ENCODE measurements around the gene PIGR. TPM values are rescaled to one million over a fixed set of nuclear protein-coding genes. Genes with fewer than 3 reads are reported as not detected.
A peak's percentile ranks its signal among the peaks of the same experiment; 100 is the strongest.

PIGR gene
- total and polyA plus RNA-seq, 9 of the 15 experiments (the other 6 are each of a cell fraction or from before 2014, with no cell fraction given): 0.01 to 1.5 (median 0.03) TPM; not detected in 4

DNA sequence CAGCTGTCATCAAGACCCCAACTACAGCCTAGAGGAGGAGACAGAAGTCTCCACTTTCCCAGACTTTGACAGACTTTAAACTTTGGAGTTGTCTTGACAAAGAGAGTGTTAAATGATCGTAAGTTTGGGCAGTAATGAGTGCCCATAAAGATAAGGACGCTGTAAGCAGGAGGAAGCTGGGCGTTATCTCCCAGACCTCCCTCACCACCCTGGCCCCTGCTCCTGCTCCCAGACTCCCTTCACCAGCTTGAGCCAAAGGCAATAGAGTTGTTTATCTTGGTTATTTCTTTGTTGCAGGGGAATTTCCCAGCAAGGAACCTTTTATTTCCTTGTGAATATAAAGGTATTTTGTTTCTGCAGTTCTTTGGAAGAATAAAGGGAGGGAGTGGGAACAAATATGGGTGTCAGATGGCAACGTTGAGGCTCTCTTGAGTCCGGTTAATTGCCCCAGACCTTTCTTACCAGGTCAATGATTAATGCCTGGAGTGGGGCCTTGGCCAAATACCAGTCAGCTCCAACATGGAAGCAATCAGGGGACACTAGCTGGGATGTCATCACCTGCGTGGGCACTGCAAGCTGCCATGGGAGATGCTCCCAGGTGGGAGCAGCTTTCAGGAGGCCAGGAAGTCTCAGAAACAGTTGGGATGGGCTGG is 4.4 kb downstream of the PIGR start (continued):
- TF ChIP-seq ZNF175 (CRISPR knock-in tag; IDR thresholded peaks at IDR 0.05; ENCODE audit: low read depth): no peak
- TF ChIP-seq, protein P1, sequence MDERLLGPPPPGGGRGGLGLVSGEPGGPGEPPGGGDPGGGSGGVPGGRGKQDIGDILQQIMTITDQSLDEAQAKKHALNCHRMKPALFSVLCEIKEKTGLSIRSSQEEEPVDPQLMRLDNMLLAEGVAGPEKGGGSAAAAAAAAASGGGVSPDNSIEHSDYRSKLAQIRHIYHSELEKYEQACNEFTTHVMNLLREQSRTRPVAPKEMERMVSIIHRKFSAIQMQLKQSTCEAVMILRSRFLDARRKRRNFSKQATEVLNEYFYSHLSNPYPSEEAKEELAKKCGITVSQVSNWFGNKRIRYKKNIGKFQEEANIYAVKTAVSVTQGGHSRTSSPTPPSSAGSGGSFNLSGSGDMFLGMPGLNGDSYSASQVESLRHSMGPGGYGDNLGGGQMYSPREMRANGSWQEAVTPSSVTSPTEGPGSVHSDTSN (CRISPR knock-in tag; IDR thresholded peaks at IDR 0.05; ENCODE audit: low read depth): no peak
- TF ChIP-seq, protein P1 (tag; conservative IDR thresholded peaks at IDR 0.05; ENCODE audit: low read depth): 0 out of 2 replicates have a peak, but pooled peaks have one; percentile 6
- no peak for TF ChIP-seq MYC (IDR thresholded peaks at IDR 0.05; ENCODE audit: low read depth, low read length)
- TF ChIP-seq MYC (CRISPR knock-in tag; IDR thresholded peaks at IDR 0.05; ENCODE audit: borderline replicate concordance, low read depth): no peak
- TF ChIP-seq CBFA2T3 (IDR thresholded peaks at IDR 0.05): peak; percentile 75
- no peak for TF ChIP-seq ZNF263 (CRISPR knock-in tag; IDR thresholded peaks at IDR 0.05; ENCODE audit: borderline replicate concordance)
- TF ChIP-seq ZNF232 (CRISPR knock-in tag; IDR thresholded peaks at IDR 0.05): no peak
- no peak for TF ChIP-seq ZFX (CRISPR knock-in tag; IDR thresholded peaks at IDR 0.05)
- TF ChIP-seq KAT7 (CRISPR knock-in tag; IDR thresholded peaks at IDR 0.05; ENCODE audit: borderline replicate concordance): no peak
- TF ChIP-seq RFX5 (IDR thresholded peaks at IDR 0.05; ENCODE audit: low read depth, low read length): no peak
- no peak for TF ChIP-seq DMBX1 (CRISPR knock-in tag; IDR thresholded peaks at IDR 0.05; ENCODE audit: borderline replicate concordance)
- TF ChIP-seq FUS (optimal IDR thresholded peaks at IDR 0.05; ENCODE audit: low read depth, low read length): no peak
- no peak for TF ChIP-seq HINFP (tag; conservative IDR thresholded peaks at IDR 0.05; ENCODE audit: low read depth)
- TF ChIP-seq LEF1 (IDR thresholded peaks at IDR 0.05): no peak
- TF ChIP-seq ZNF133 (CRISPR knock-in tag; IDR thresholded peaks at IDR 0.05): no peak
- TF ChIP-seq ZNF79 (CRISPR knock-in tag; IDR thresholded peaks at IDR 0.05; ENCODE audit: low read depth): no peak
- no peak for TF ChIP-seq TARDBP (IDR thresholded peaks at IDR 0.05)
- TF ChIP-seq, protein P2, sequence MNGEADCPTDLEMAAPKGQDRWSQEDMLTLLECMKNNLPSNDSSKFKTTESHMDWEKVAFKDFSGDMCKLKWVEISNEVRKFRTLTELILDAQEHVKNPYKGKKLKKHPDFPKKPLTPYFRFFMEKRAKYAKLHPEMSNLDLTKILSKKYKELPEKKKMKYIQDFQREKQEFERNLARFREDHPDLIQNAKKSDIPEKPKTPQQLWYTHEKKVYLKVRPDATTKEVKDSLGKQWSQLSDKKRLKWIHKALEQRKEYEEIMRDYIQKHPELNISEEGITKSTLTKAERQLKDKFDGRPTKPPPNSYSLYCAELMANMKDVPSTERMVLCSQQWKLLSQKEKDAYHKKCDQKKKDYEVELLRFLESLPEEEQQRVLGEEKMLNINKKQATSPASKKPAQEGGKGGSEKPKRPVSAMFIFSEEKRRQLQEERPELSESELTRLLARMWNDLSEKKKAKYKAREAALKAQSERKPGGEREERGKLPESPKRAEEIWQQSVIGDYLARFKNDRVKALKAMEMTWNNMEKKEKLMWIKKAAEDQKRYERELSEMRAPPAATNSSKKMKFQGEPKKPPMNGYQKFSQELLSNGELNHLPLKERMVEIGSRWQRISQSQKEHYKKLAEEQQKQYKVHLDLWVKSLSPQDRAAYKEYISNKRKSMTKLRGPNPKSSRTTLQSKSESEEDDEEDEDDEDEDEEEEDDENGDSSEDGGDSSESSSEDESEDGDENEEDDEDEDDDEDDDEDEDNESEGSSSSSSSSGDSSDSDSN (IDR thresholded peaks at IDR 0.05; ENCODE audit: borderline replicate concordance in 1 of 2, low read depth in 2 of 2, low read length in 2 of 2): peak in 1 of 2 experiments; percentile 94; a peak in 3 of 4 replicates
- TF ChIP-seq YY1 (IDR thresholded peaks at IDR 0.05; ENCODE audit: borderline replicate concordance in 1 of 3, control insufficient read depth in 1 of 3, extremely low read depth in 1 of 3, insufficient read depth in 3 of 3, insufficient read length in 1 of 3, insufficient replicate concordance in 2 of 3, low read depth in 1 of 3, low read length in 2 of 3): no peak
